ENCODE measurements around the gene KCTD16.

Gene KCTD16

GRCh38 chr5:144315026-144315425, 144.4 kb downstream of the KCTD16 start:
- DNase-seq (ENCODE audit: low read depth in 2 of 2) = no peak
- H3K4me3 ChIP-seq (replicated peaks in 1 of 2; ENCODE audit: low read depth in 2 of 2, low read length in 2 of 2) = no peak overlapping the region
- no peak for TF ChIP-seq CTCF (IDR thresholded peaks at IDR 0.05; ENCODE audit: low read depth, low read length)

- DNase-seq (ENCODE audit: low read depth in 2 of 2) = no peak
- TF ChIP-seq CTCF (IDR thresholded peaks at IDR 0.05; ENCODE audit: low read depth, low read length) = no peak
- no peak overlapping the region for H3K4me3 ChIP-seq (replicated peaks in 1 of 2; ENCODE audit: low read depth in 2 of 2, low read length in 2 of 2)
Observed at GRCh38 chr5:144315994-144316634, 145.4 kb downstream of the KCTD16 start.

GRCh38 chr5:144318011-144318410, 147.3 kb downstream of the KCTD16 start:
- TF ChIP-seq CTCF (IDR thresholded peaks at IDR 0.05; ENCODE audit: low read depth, low read length) = no peak
- no peak overlapping the region for H3K4me3 ChIP-seq (replicated peaks in 1 of 2; ENCODE audit: low read depth in 2 of 2, low read length in 2 of 2)
- DNase-seq (ENCODE audit: low read depth in 2 of 2) = no peak

GRCh38 chr5:144318460-144318859, 147.8 kb downstream of the KCTD16 start:
- no peak overlapping the region for H3K4me3 ChIP-seq (replicated peaks in 1 of 2; ENCODE audit: low read depth in 2 of 2, low read length in 2 of 2)
- no peak for TF ChIP-seq CTCF (IDR thresholded peaks at IDR 0.05; ENCODE audit: low read depth, low read length)
- DNase-seq (ENCODE audit: low read depth in 2 of 2) = no peak

- H3K4me3 ChIP-seq (replicated peaks in 1 of 2; ENCODE audit: low read depth in 2 of 2, low read length in 2 of 2) = no peak overlapping the region
- TF ChIP-seq CTCF (IDR thresholded peaks at IDR 0.05; ENCODE audit: low read depth, low read length) = no peak
- no peak for DNase-seq (ENCODE audit: low read depth in 2 of 2)
Observed at GRCh38 chr5:144323181-144323580, 152.5 kb downstream of the KCTD16 start.

- H3K4me3 ChIP-seq (replicated peaks in 1 of 2; ENCODE audit: low read depth in 2 of 2, low read length in 2 of 2) = no peak overlapping the region
- no peak for DNase-seq (ENCODE audit: low read depth in 2 of 2)
- no peak for TF ChIP-seq CTCF (IDR thresholded peaks at IDR 0.05; ENCODE audit: low read depth, low read length)
Observed at GRCh38 chr5:144325532-144325931, 154.9 kb downstream of the KCTD16 start.

- no peak overlapping the region for H3K4me3 ChIP-seq (replicated peaks in 1 of 2; ENCODE audit: low read depth in 2 of 2, low read length in 2 of 2)
- TF ChIP-seq CTCF (IDR thresholded peaks at IDR 0.05; ENCODE audit: low read depth, low read length) = no peak
- no peak for DNase-seq (ENCODE audit: low read depth in 2 of 2)
Observed at GRCh38 chr5:144328494-144328893, 157.8 kb downstream of the KCTD16 start.
